H1 (cell line): ENCODE results near the gene OR1S1. TPM values are rescaled to one million over a fixed set of nuclear protein-coding genes. Genes with fewer than 3 reads are reported as not detected.

Experiments used
- CTCF ChIA-PET: fragments of 300-600 bp; sonication (Branson Sonifier 250); formaldehyde crosslinking; loops from one replicate; lab custom pipeline; 2021; ENCODE audit not compliant: partially characterized antibody; lab: Charles Lee
- POLR2A ChIA-PET: fragments of 300-600 bp; sonication (Branson Sonifier 250); formaldehyde crosslinking; loops from one replicate; lab custom pipeline; 2021; ENCODE audit warnings: inconsistent platforms; ENCODE audit not compliant: partially characterized antibody; lab: Charles Lee
- DNase-seq, 2 experiments: peaks; one replicate each; pipeline versions ENCODE4 v3.0.0 to v3.0.0-alpha.2; 2010 to 2022; ENCODE audit warnings: low spot score in 2 of 2, low read depth in 1 of 2, mixed read lengths in 1 of 2
- FAIRE-seq: peaks from 2 replicates; lab custom pipeline; 2011; peaks lifted over from hg19 to GRCh38; lab: Jason Lieb, UNC
- H2AFZ ChIP-seq: 2 replicates; pipeline ENCODE4 v1.8.1; 2012; ENCODE audit warnings: low read length, inconsistent platforms
- H2AK5ac ChIP-seq: 2 replicates; pipeline ENCODE4 v1.6.1; 2013; ENCODE audit warnings: low read depth, low read length
- H2BK120ac ChIP-seq: replicated peaks from 2 replicates; pipeline ENCODE3; 2013; ENCODE audit warnings: low read depth, low read length, inconsistent platforms
- H2BK12ac ChIP-seq: 2 replicates; pipeline ENCODE4 v1.6.1; 2013; ENCODE audit warnings: low read depth, low read length
- H2BK15ac ChIP-seq: 2 replicates; pipeline ENCODE4 v1.6.1; 2013; ENCODE audit warnings: low read length
- H2BK20ac ChIP-seq: 2 replicates; pipeline ENCODE4 v1.6.1; 2013; ENCODE audit warnings: low read length
- H2BK5ac ChIP-seq: 2 replicates; pipeline ENCODE4 v1.6.1; 2013; ENCODE audit warnings: low read depth, low read length
- H3K14ac ChIP-seq: 2 replicates; pipeline ENCODE4 v1.6.1; 2013; ENCODE audit warnings: inconsistent platforms; ENCODE audit not compliant: insufficient read length
- H3K18ac ChIP-seq: 2 replicates; pipeline ENCODE4 v1.6.1; 2013; ENCODE audit warnings: low read length; ENCODE audit errors: extremely low read depth
- H3K23ac ChIP-seq: 2 replicates; pipeline ENCODE4 v1.6.1; 2013; ENCODE audit warnings: inconsistent platforms; ENCODE audit not compliant: insufficient read length
- H3K23me2 ChIP-seq: 2 replicates; pipeline ENCODE4 v1.6.1; 2013; ENCODE audit warnings: low read depth, low read length
- H3K27ac ChIP-seq: 2 replicates; pipeline ENCODE4 v1.6.1; 2011; ENCODE audit warnings: low read depth, low read length, inconsistent platforms
- H3K27me3 ChIP-seq, 4 experiments: replicated peaks in 1 of 4; 1 replicate in 1 of 4; 2 replicates in 3 of 4; pipeline versions ENCODE4 v1.6.1 to v1.8.1; 2011 to 2013; ENCODE audit warnings: low read length in 3 of 4, mild to moderate bottlenecking in 3 of 4, inconsistent platforms in 2 of 4, mixed read lengths in 2 of 4, moderate library complexity in 1 of 4; ENCODE audit not compliant: control insufficient read depth in 3 of 4, insufficient read depth in 3 of 4; ENCODE audit errors: extremely low read depth in 1 of 4
- H3K36me3 ChIP-seq, 4 experiments: 2 replicates each; pipeline versions ENCODE4 v1.6.1 to v1.8.1; 2011 to 2013; ENCODE audit warnings: mild to moderate bottlenecking in 4 of 4, low read length in 3 of 4, moderate library complexity in 2 of 4, control low read depth in 1 of 4, inconsistent platforms in 1 of 4; ENCODE audit not compliant: insufficient read depth in 4 of 4, control insufficient read depth in 2 of 4
- H3K4ac ChIP-seq: replicated peaks from 2 replicates; pipeline ENCODE3; 2013; ENCODE audit warnings: low read length, low read depth, mixed read lengths, inconsistent platforms; ENCODE audit not compliant: insufficient read length
- H3K4me1 ChIP-seq, 4 experiments: replicated peaks in 1 of 4; 1 replicate in 1 of 4; 2 replicates in 3 of 4; pipeline versions ENCODE4 v1.6.1 to v1.8.1; 2011 to 2013; ENCODE audit warnings: low read length in 3 of 4, inconsistent platforms in 2 of 4, mixed read lengths in 1 of 4; ENCODE audit not compliant: insufficient read depth in 4 of 4, control insufficient read depth in 3 of 4
- H3K4me2 ChIP-seq, 2 experiments: 2 replicates each; pipeline versions ENCODE4 v1.6.1 to v1.8.1; 2011 to 2013; ENCODE audit warnings: low read depth in 2 of 2, low read length in 2 of 2, control low read depth in 1 of 2, inconsistent platforms in 1 of 2, mild to moderate bottlenecking in 1 of 2; ENCODE audit not compliant: insufficient read depth in 1 of 2
- H3K4me3 ChIP-seq, 4 experiments: fragments of 200-600, 300-600 bp in 1 of 4; sonication (generic), shearing (Covaris generic), sonication (Bioruptor Twin) in 1 of 4; 2 replicates each; pipeline versions ENCODE4 v1.5.1 to v1.8.1; 2011 to 2016; ENCODE audit warnings: low read length in 4 of 4, low read depth in 3 of 4, control low read depth in 2 of 4, inconsistent platforms in 2 of 4, mild to moderate bottlenecking in 2 of 4, mixed read lengths in 1 of 4, moderate library complexity in 1 of 4; ENCODE audit not compliant: insufficient read depth in 2 of 4; ENCODE audit errors: extremely low read depth in 1 of 4
- H3K56ac ChIP-seq: replicated peaks from 2 replicates; pipeline ENCODE3; 2013; ENCODE audit warnings: low read depth, mild to moderate bottlenecking, mixed read lengths, low read length, inconsistent platforms; ENCODE audit not compliant: insufficient read length
- H3K79me1 ChIP-seq: 2 replicates; pipeline ENCODE4 v1.6.1; 2013; ENCODE audit warnings: low read depth, low read length, control low read depth
- H3K79me2 ChIP-seq, 2 experiments: 2 replicates each; pipeline versions ENCODE4 v1.6.1 to v1.8.1; 2012 to 2013; ENCODE audit warnings: low read length in 2 of 2, mild to moderate bottlenecking in 2 of 2, inconsistent platforms in 1 of 2; ENCODE audit not compliant: insufficient read depth in 2 of 2, control insufficient read depth in 1 of 2
- H3K9ac ChIP-seq, 4 experiments: replicated peaks in 1 of 4; 1 replicate in 1 of 4; 2 replicates in 3 of 4; pipeline versions ENCODE4 v1.6.1 to v1.8.1; 2011 to 2013; ENCODE audit warnings: low read depth in 3 of 4, low read length in 3 of 4, control low read depth in 2 of 4, mild to moderate bottlenecking in 2 of 4, moderate library complexity in 2 of 4, inconsistent platforms in 1 of 4; ENCODE audit errors: extremely low read depth in 1 of 4
- H3K9me3 ChIP-seq, 2 experiments: 2 replicates each; pipeline versions ENCODE4 v1.6.1 to v1.8.1; 2012 to 2013; ENCODE audit warnings: mild to moderate bottlenecking in 2 of 2, moderate library complexity in 2 of 2, control low read depth in 1 of 2, inconsistent platforms in 1 of 2, low read depth in 1 of 2, low read length in 1 of 2, mixed read lengths in 1 of 2; ENCODE audit not compliant: insufficient read depth in 2 of 2
- H4K20me1 ChIP-seq, 2 experiments: replicated peaks in 1 of 2; 2 replicates each; pipeline versions ENCODE3 to v1.8.1; 2011 to 2013; ENCODE audit warnings: inconsistent platforms in 2 of 2, low read length in 2 of 2, mild to moderate bottlenecking in 1 of 2; ENCODE audit not compliant: insufficient read depth in 2 of 2, control insufficient read depth in 1 of 2
- H4K5ac ChIP-seq: 2 replicates; pipeline ENCODE4 v1.6.1; 2013; ENCODE audit warnings: low read length, low read depth, mixed read lengths, inconsistent platforms; ENCODE audit not compliant: insufficient read length
- H4K8ac ChIP-seq: 2 replicates; pipeline ENCODE4 v1.8.0; 2013; ENCODE audit warnings: mild to moderate bottlenecking, moderate library complexity, low read length, inconsistent platforms; ENCODE audit not compliant: insufficient read depth; ENCODE audit errors: extremely low read depth
- H4K91ac ChIP-seq: replicated peaks from 2 replicates; pipeline ENCODE3; 2013; ENCODE audit warnings: low read length, mixed read lengths, inconsistent platforms; ENCODE audit not compliant: insufficient read length
- ATF3 ChIP-seq: IDR thresholded peaks from 2 replicates; pipeline ENCODE4 v1.6.1; 2011; ENCODE audit warnings: low read depth, mild to moderate bottlenecking, low read length; ENCODE audit not compliant: insufficient read depth
- CHD2 ChIP-seq: IDR thresholded peaks from 2 replicates; pipeline ENCODE4 v1.6.1; 2012; ENCODE audit warnings: low read length, improper control_type of control experiment
- CREB1 ChIP-seq: IDR thresholded peaks from 2 replicates; pipeline ENCODE4 v1.6.1; 2012; ENCODE audit warnings: inconsistent platforms
- FOSL1 ChIP-seq: IDR thresholded peaks from 2 replicates; pipeline ENCODE4 v1.6.1; 2011; ENCODE audit warnings: mild to moderate bottlenecking, low read depth, low read length, moderate library complexity; ENCODE audit not compliant: insufficient read depth
- JUND ChIP-seq: IDR thresholded peaks from 2 replicates; pipeline ENCODE4 v1.6.1; 2011; ENCODE audit warnings: mild to moderate bottlenecking, improper control_type of control experiment, low read length
- SAP30 ChIP-seq: fragments of 300-600 bp; sonication (generic); IDR thresholded peaks from 2 replicates; pipeline ENCODE4 v1.7.1; 2012; ENCODE audit warnings: low read length, moderate library complexity, mild to moderate bottlenecking, inconsistent platforms; ENCODE audit not compliant: insufficient read depth, insufficient replicate concordance
- TAF7 ChIP-seq: optimal IDR thresholded peaks from 2 replicates; pipeline ENCODE3; 2011; ENCODE audit warnings: low read depth, mild to moderate bottlenecking, inconsistent platforms, low read length, moderate library complexity, borderline replicate concordance
- TEAD4 ChIP-seq: IDR thresholded peaks from 2 replicates; pipeline ENCODE4 v1.6.1; 2012; ENCODE audit warnings: low read depth, low read length, inconsistent platforms, mixed read lengths
- WGBS, 2 experiments: shearing (Covaris generic) in 1 of 2; methylation state at CpG; one replicate each; pipeline versions ENCODE4 v1.1.6 to v1.1.7; 2013 to 2015; ENCODE audit warnings: low lambda C conversion rate in 2 of 2, mixed read lengths in 2 of 2, inconsistent platforms in 1 of 2, low coverage in 1 of 2, missing lambda C conversion rate in 1 of 2; ENCODE audit not compliant: insufficient replicate concordance in 2 of 2, insufficient coverage in 1 of 2, insufficient read length in 1 of 2; ENCODE audit errors: extremely low coverage in 1 of 2, missing lambda C conversion rate in 1 of 2; 5-methylcytosine and 5-hydroxymethylcytosine counted together
- polyA plus RNA-seq, 7 experiments: library from polyadenylated mRNA; depleted of rRNA in 3 of 7; stranded (reverse) in 5 of 7; unstranded in 2 of 7; fragments of >200 nt in 5 of 7; fragments of 200-250 nt in 2 of 7; gene quantifications; 1 replicate in 5 of 7; 2 replicates in 1 of 7; 4 replicates in 1 of 7; pipeline versions ENCODE4 v1.2.1 to v1.2.3, GENCODE V29; 2011 to 2013; ENCODE audit warnings: missing spikeins in 2 of 7, mixed read lengths in 2 of 7
- total RNA-seq: library from RNA; stranded (reverse); fragmentation: NEBNext Ultra II Directional; extraction: Animal tissue kit (Norgen Biotek cat#: 25700); gene quantifications from 2 replicates; pipeline ENCODE4 v1.2.1, GENCODE V29; 2021

OR1S1 gene
- total and polyA plus RNA-seq, 2 of the 8 experiments (the other 6 are each of a cell fraction or from before 2014, with no cell fraction given), result not detected

- H3K4me3 ChIP-seq, result no peak overlapping the region
- H3K79me1 ChIP-seq, result no peaks in the 10 kb centered on the region
- CTCF ChIA-PET, result no interaction called here
- H3K18ac ChIP-seq, result no peak overlapping the region
- H3K36me3 ChIP-seq, result no peaks in the 10 kb centered on the region
- no peak overlapping the region for H2BK5ac ChIP-seq
- no peak overlapping the region for H3K4ac ChIP-seq
- H3K23ac ChIP-seq, result no peak overlapping the region
- no peaks in the 10 kb centered on the region for H3K27me3 ChIP-seq
- no peak overlapping the region for H3K9ac ChIP-seq
- no peak overlapping the region for H4K91ac ChIP-seq
- no peak overlapping the region for H3K56ac ChIP-seq
- H3K27ac ChIP-seq, result no peak overlapping the region
- H3K4me1 ChIP-seq, result no peaks in the 10 kb centered on the region
- H2AFZ ChIP-seq, result no peak overlapping the region
- H2BK20ac ChIP-seq, result no peak overlapping the region
- H3K79me2 ChIP-seq, result no peaks in the 10 kb centered on the region
- no peaks in the 10 kb centered on the region for H3K23me2 ChIP-seq
- no peak overlapping the region for H2BK15ac ChIP-seq
- TF ChIP-seq SAP30 (no peak), JUND (no peak), CHD2 (no peak), TEAD4 (no peak), ATF3 (no peak), FOSL1 (no peak), CREB1 (no peak), TAF7 (no peak)
- TF ChIP-seq, all 59 proteins: peak for 0
- no peak overlapping the region for H3K14ac ChIP-seq
- no peak overlapping the region for H2BK12ac ChIP-seq
- POLR2A ChIA-PET, result no interaction called here
- DNase-seq (no peak), FAIRE-seq (no peak)
- no peaks in the 10 kb centered on the region for H4K20me1 ChIP-seq
- H4K8ac ChIP-seq, result no peak overlapping the region
- peaks cover 14 to 20% of the 10 kb centered on the region in 2 experiments; a peak in 2 of 4 replicates for H3K9me3 ChIP-seq
- no peak overlapping the region for H3K4me2 ChIP-seq
- H2BK120ac ChIP-seq, result no peak overlapping the region
- WGBS, 2 experiments, result 85% methylated on average over 2 of the region's 2 CpGs; no CpG with 5 or more reads in 1 of the 2 experiments
- no peak overlapping the region for H2AK5ac ChIP-seq
- H4K5ac ChIP-seq, result no peak overlapping the region
Measured at GRCh38 chr11:58195939-58196338, 16.6 kb upstream of the OR1S1 start.
